GM19397 (cell line): ENCODE measurements around the gene TRIM15.
"Not testable (repeated sequence)": the region's sequence is repeated elsewhere in the genome, so short reads cannot be mapped to it uniquely, and the experiment has no call there.

Experiments
- ATAC-seq: cut with Tn5 transposase; IDR thresholded peaks from one replicate; pipeline ENCODE4 v1.9.1; 2021; ENCODE audit warnings: mild to moderate bottlenecking, moderate library complexity; ENCODE audit not compliant: unreplicated experiment

Gene TRIM15

GRCh38 chr6:30163090-30163917 lies at the start of gene TRIM15:
Gene TRIM15 (plus strand): TSS chr6:30163546. CDS start chr6:30163685, 139 bp downstream.
- ATAC-seq: no peak

GRCh38 chr6:30113841-30114240 lies 49.5 kb upstream of the TRIM15 start:
- ATAC-seq: no peak

- ATAC-seq: no peak
These were observed 46.6 kb upstream of the TRIM15 start for GRCh38 chr6:30116724-30117123.

DNA sequence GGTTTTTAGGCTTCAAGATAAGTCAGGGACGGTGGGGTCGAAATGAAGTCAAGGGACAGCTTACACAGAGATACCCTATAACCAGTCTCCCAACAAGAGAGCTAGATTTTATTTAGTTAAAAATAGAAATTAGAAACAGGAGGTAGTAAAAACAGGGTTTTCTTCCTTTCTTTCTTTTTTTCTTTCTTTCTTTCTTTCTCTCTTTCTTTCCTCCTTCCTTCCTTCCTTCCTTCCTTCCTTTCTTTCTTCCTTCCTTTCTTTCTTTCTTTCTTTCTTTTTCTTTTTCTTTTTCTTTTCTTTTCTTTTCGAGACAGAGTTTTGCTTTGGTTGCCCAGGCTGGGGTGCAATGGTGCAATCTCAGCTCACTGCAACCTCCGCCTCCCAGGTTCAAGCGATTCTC lies 44.7 kb upstream of the TRIM15 start:
- not testable (repeated sequence) for ATAC-seq

- ATAC-seq: no peak
These were observed 41.6 kb upstream of the TRIM15 start for GRCh38 chr6:30121446-30122366.

DNA sequence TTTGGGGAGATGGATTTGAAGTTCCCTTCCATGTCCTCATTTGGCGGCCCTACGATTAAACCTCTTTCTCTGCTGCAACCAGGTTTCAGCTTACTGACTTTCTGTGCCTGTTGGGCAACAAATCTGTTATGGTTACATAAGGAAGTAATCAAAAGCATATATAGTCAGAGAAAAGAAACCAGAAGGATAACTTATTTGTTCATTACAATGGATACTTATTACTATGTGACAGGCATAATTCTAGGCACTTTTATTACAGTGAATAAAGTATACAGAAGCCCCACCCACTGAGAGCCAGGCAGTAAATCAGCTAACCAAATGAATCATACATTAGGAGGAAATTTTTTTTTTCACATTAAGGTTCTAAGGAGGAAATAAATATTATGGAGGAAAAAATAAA lies 40.8 kb upstream of the TRIM15 start:
- ATAC-seq: no peak

DNA sequence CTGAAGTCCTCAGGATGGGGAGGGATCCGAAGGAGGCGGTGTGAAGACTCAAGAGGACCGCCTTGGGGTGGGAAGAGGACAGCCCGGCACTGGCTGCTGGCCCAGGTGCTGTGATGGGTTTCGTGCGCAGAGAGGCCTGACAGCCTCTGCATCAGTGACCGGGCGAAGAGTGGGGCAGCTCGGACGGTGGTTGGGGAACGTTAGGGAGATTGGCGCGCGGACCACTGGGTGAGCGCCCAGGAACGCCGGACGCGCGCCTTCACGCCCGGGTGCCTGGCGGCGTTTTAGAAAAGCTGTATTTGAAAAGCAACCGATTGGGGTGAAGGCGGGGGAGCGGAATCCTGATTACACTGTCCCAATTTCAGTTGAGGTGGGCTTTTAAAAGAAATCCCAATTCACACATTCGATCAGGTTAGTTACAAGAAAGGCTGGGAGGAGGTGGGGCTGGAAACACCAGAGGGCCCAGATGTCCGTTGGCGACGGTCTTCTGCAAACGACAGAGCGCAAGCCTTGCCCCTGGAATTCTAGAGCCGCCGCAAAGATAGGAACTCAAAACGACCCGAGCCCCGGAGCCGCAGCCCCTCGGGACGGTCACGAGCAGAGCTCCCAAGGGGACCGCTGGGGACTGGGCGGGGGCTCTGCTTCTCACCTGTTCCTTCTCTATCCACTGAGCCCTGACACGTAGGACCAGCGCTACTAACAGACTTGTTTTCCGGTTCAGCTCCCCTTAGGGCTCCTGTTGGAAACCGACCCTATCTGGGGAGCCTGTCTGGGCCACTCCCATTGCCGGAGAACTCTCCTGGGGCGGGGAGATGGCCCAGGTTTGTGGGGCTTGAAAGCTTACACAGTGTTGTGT lies 35.9 kb upstream of the TRIM15 start:
- ATAC-seq: no peak

GRCh38 chr6:30129265-30130178 lies 33.8 kb upstream of the TRIM15 start:
- no peak for ATAC-seq

DNA sequence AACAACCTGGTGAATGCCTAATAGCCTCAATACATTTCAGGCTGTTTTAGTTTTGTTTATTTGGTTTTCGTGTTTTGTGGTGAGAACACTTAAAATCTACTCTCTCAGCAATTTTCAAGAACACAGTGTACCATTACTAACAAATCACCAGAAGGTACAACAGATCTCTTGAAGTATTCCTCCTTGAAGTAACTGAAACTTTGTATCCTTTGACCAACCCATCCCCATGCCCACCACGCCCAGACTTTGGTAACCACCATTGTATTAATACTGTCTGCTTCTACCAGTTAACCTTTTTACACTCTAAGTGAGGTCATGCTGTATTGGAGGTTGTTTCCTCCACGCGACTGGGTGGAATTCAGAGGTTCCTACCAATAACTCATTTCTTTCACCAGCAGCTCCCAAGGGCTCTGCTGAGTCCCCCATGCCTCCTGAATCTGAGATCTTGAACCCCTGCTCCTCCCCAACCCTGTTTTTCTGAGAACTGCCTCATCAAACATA lies 33.1 kb upstream of the TRIM15 start:
- ATAC-seq: no peak

- peak; percentile 75 for ATAC-seq
These were observed 32.2 kb upstream of the TRIM15 start for GRCh38 chr6:30130887-30131862.

DNA sequence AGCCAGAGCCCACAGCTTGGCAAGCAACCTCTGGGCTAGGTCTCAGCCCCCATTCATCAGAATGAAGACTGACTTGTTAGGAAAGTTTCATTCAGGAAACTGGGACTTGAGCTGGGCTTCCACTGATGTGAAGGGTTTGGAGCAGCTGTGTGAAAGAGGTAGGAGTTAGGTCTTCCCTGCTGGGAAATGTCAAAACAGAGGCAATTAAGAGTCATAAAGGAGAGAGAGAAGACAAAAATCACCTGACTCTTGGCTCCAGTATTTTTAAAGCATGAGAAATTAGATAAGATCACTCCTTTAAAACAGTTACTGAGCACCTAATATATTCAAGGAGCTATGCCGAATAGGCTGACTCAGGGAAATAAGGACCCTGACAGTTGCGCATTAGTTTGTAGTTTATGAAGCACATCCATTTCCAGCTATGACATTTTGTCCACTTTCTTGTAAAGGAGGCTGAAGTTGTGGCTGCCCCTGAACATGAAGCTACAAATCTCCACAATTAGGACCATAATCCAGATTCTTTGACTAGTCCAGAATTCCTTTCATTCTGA lies 31.3 kb upstream of the TRIM15 start:
- ATAC-seq: no peak

DNA sequence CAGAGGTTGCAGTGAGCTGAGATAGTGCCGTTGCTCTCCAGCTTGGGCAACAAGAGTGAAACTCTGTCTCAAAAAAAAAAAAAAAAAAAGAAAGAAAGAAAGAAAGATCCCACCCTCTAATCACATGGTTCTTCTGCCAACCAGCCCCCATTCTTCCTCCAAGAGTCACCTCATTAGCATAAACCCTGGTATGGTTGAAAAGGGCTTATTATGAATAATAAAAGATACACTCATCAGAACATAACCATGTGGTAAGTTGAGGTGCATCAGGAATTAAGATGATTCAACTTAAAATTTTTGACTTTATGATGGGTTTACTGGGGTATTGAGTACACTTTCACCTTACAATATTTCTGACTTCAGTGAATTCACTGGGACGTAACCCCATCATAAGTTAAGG lies 28.2 kb upstream of the TRIM15 start:
- ATAC-seq: no peak

DNA sequence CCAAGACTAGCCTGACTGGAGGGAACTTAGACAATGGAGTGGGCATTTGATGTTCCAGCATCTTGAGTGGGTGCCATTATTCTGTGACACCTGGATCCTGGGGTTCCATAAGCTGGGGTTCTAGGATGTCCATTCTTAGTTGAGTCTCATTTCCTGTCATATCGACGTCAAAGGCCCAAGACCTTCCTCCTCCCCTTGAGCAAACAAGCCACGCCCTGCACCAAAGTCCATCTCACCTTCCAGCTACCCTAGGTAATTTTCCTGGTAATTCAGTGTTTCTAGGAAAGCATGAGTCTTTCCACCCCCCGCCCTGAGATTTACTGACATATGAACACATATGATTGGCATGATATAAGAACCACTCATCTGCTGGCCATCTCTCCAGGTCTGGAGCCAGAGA lies 27.6 kb upstream of the TRIM15 start, which contains the start of gene TRIM40:
TRIM40 (plus strand) TSS at position 384 of the 400 bp plus-strand sequence. CDS start 897 bp downstream, outside the sequence.
- no peak for ATAC-seq

- no peak for ATAC-seq
These were observed 26.6 kb upstream of the TRIM15 start for GRCh38 chr6:30136570-30137286.

- ATAC-seq: not testable (repeated sequence)
These were observed 23.1 kb upstream of the TRIM15 start for GRCh38 chr6:30140240-30140639.

DNA sequence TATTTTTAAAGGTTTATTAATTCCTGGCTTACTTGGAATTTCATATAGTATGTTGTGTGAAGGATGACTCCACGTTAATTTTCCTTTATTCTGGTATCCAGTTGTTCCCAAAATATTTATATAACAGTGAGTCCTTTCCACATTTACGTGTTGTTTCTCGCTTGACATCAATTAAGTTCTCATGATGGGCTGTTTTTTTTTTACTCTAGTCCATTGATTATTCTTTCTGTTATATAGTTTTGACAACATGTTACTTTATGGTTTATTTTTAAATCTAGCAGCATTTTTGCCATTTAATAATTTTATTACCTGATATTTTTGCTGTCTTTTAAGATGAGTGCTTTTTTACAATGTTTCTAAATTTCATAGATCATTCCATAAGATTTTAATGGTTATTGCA lies 20.7 kb upstream of the TRIM15 start:
- no peak for ATAC-seq

DNA sequence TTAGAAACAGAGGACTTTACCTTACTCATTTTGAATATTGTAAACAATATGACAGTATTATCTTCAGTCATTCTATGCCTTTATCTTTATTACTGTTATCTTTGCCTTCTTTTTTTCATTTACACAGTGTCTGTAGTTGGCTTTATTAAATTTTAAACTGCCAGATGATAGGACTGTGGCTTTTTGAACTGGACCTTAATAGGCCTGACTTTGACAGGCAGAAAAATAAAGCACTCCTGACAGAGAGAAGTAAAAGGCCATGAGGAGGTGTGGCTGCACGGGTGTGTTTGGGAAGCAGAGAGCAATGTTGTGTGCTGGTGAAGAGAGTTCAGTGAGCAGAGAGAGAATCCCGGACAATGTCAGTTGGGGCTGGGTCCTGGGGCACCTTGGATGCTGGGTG lies 19.6 kb upstream of the TRIM15 start:
- no peak for ATAC-seq
